Thyroid gland (tissue), 4 donors: ENCODE data around the gene NTPCR. TPM values are rescaled to one million over a fixed set of nuclear protein-coding genes. Genes with fewer than 3 reads are reported as not detected.

Source experiments
- DNase-seq, 2 donors: peaks; one replicate each; pipeline ENCODE4 v3.0.0-alpha.2; 2019
- H3K27ac ChIP-seq, 3 donors: fragments of 200-600 bp; sonication (generic); 1 replicate in 2 of 3; 2 replicates in 1 of 3; pipeline ENCODE4 v1.5.1; 2016 to 2019; ENCODE audit warnings: mild to moderate bottlenecking in 1 of 3, moderate library complexity in 1 of 3
- H3K27me3 ChIP-seq: fragments of 200-600 bp; sonication (generic); one replicate; pipeline ENCODE4 v1.5.1; 2019
- H3K36me3 ChIP-seq, 2 donors: fragments of 200-600 bp; sonication (generic); one replicate each; pipeline ENCODE4 v1.5.1; 2016 to 2019
- H3K4me1 ChIP-seq, 2 donors: fragments of 200-600 bp; sonication (generic); one replicate each; pipeline ENCODE4 v1.5.1; 2017 to 2019
- H3K4me3 ChIP-seq, 3 donors: fragments of 200-600 bp; sonication (generic); replicated peaks in 1 of 3; 1 replicate in 2 of 3; 2 replicates in 1 of 3; pipeline ENCODE4 v1.5.1; 2016; ENCODE audit warnings: mild to moderate bottlenecking in 1 of 3
- H3K9me3 ChIP-seq: fragments of 200-600 bp; sonication (generic); one replicate; pipeline ENCODE4 v1.5.1; 2017
- POLR2A ChIP-seq, 2 donors: fragments of 450-650 bp; IDR thresholded peaks; one replicate each; pipeline ENCODE4 v1.6.1; 2017; ENCODE audit warnings: antibody characterized with exemption in 2 of 2, mild to moderate bottlenecking in 2 of 2, moderate library complexity in 1 of 2
- WGBS, 2 donors: methylation state at CpG; one replicate each; pipeline ENCODE4 v1.1.5; 2017; 5-methylcytosine and 5-hydroxymethylcytosine counted together
- intact Hi-C: fragments of 100-400 bp; cut with DNase I; formaldehyde crosslinking; loops from one replicate; pipeline ENCODE4 v1.15.1; 2023
- total RNA-seq, 4 donors: library from RNA; depleted of rRNA; stranded (reverse); fragments of >200 nt; gene quantifications; one replicate each; pipeline ENCODE4 v1.2.3, GENCODE V29; 2016
- TF ChIP-seq, protein P1 (sequence below), 6 experiments: fragments of 200-600 bp in 3 of 6; fragments of 450-650 bp in 3 of 6; sonication (generic) in 3 of 6; IDR thresholded peaks; one replicate each; pipeline ENCODE4 v1.5.1; 2016 to 2019; ENCODE audit warnings: antibody characterized with exemption in 6 of 6, mild to moderate bottlenecking in 2 of 6, inconsistent platforms in 1 of 6, moderate library complexity in 1 of 6

Gene NTPCR
- total RNA-seq, 4 donors from 2014 or later, result 32.3 to 53.5 (median 43.5) TPM

DNA sequence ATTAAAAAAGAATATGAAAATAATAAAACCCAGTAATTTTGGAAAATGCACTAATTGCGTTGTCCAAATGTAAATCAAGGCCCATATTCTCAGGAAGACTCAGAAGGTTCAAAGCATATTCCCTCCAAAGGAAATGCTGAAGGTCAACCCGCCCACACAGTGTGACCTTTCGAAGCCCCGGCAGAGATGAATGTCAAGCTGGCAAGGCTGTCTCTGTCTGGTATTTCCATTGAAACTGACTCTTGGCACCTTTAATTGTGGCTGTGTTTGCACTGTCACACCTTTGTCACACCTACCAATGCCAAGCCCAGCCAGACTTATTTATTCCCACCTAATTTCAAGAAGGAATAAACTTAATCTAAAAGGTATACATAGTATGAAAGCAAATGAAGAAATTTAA lies 82.5 kb downstream of the NTPCR start:
- Histone ChIP-seq H3K4me1 (no peaks in the 10 kb centered on the region), H3K36me3 (no peaks in the 10 kb centered on the region), H3K27me3 (no peaks in the 10 kb centered on the region), H3K4me3 (no peak overlapping the region), H3K27ac (no peak overlapping the region), H3K9me3 (no peaks in the 10 kb centered on the region)
- WGBS, 2 donors, result 67 to 91% methylated on average over 4 of the region's 4 CpGs
- no peak for DNase-seq
- TF ChIP-seq, protein P1, sequence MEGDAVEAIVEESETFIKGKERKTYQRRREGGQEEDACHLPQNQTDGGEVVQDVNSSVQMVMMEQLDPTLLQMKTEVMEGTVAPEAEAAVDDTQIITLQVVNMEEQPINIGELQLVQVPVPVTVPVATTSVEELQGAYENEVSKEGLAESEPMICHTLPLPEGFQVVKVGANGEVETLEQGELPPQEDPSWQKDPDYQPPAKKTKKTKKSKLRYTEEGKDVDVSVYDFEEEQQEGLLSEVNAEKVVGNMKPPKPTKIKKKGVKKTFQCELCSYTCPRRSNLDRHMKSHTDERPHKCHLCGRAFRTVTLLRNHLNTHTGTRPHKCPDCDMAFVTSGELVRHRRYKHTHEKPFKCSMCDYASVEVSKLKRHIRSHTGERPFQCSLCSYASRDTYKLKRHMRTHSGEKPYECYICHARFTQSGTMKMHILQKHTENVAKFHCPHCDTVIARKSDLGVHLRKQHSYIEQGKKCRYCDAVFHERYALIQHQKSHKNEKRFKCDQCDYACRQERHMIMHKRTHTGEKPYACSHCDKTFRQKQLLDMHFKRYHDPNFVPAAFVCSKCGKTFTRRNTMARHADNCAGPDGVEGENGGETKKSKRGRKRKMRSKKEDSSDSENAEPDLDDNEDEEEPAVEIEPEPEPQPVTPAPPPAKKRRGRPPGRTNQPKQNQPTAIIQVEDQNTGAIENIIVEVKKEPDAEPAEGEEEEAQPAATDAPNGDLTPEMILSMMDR (IDR thresholded peaks at IDR 0.05), result no peak
- TF ChIP-seq POLR2A (IDR thresholded peaks at IDR 0.05), result no peak
- intact Hi-C loops, result no loop called here

DNA sequence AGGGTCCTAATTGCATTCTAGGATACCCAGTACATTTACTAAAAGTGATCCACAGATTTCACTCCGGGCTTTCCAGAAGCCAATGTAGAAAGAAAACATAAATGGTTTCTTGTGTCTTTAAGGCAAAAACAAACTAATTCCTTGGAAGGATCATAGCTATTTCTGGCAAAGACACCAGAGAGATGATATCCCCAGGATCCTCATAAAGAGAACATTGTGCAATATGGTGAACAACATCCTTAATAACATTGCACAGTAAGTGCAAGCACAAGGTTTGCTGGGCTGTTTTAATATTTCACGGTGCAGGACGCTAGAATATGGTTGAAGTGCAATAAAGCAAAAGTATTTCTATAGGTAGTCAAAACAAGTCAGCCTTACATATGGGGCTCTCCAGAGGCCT lies 83.0 kb downstream of the NTPCR start:
- Histone ChIP-seq H3K27me3 (no peaks in the 10 kb centered on the region), H3K27ac (no peak overlapping the region), H3K36me3 (no peaks in the 10 kb centered on the region), H3K9me3 (no peaks in the 10 kb centered on the region), H3K4me1 (no peaks in the 10 kb centered on the region), H3K4me3 (no peak overlapping the region)
- no peak for DNase-seq
- TF ChIP-seq, protein P1 (IDR thresholded peaks at IDR 0.05), result no peak
- no peak for TF ChIP-seq POLR2A (IDR thresholded peaks at IDR 0.05)
- WGBS, 2 donors, result 83% methylated on average over 3 of the region's 3 CpGs
- intact Hi-C loops, result no loop called here

Other genes with a start within 250 kb of the NTPCR start
- 1 to 10 TPM; 3.8 to 6.6 (median 4.8) TPM for gene MAP10, start 145.2 kb upstream of the NTPCR start, total RNA-seq